GM19468 (cell line): Measurements from ENCODE around the gene SF3A1.

ENCODE experiments used
- ATAC-seq: cut with Tn5 transposase; IDR thresholded peaks from one replicate; pipeline ENCODE4 v1.9.1; 2021; ENCODE audit warnings: mild to moderate bottlenecking, moderate library complexity, moderate number of reproducible peaks; ENCODE audit not compliant: unreplicated experiment; ENCODE audit errors: extremely low read depth

The SF3A1 gene

GRCh38 chr22:30308093-30308492, 48.6 kb downstream of the SF3A1 start:
- ATAC-seq, result no peak

GRCh38 chr22:30307041-30307574, 49.6 kb downstream of the SF3A1 start:
- no peak for ATAC-seq

GRCh38 chr22:30306627-30307011, 50.1 kb downstream of the SF3A1 start:
- ATAC-seq, result no peak

- no peak for ATAC-seq
These were observed 50.6 kb downstream of the SF3A1 start for GRCh38 chr22:30305906-30306626.

- no peak for ATAC-seq
These were observed 51.2 kb downstream of the SF3A1 start for GRCh38 chr22:30305519-30305905.

- ATAC-seq, result no peak
These were observed 52.0 kb downstream of the SF3A1 start for GRCh38 chr22:30304495-30305244.

GRCh38 chr22:30302810-30303138, 53.9 kb downstream of the SF3A1 start:
- no peak for ATAC-seq

GRCh38 chr22:30301995-30302809, 54.5 kb downstream of the SF3A1 start:
- ATAC-seq, result no peak

- ATAC-seq, result no peak
These were observed 57.4 kb downstream of the SF3A1 start for GRCh38 chr22:30299322-30299721.

GRCh38 chr22:30297991-30298701, 58.5 kb downstream of the SF3A1 start:
- no peak for ATAC-seq

- no peak for ATAC-seq
These were observed 59.3 kb downstream of the SF3A1 start for GRCh38 chr22:30297276-30297990.

- ATAC-seq, result no peak
These were observed 59.9 kb downstream of the SF3A1 start for GRCh38 chr22:30296833-30297232.

GRCh38 chr22:30296324-30296723, 60.4 kb downstream of the SF3A1 start:
- no peak for ATAC-seq

- ATAC-seq, result no peak
These were observed 61.1 kb downstream of the SF3A1 start for GRCh38 chr22:30295576-30295975.

- no peak for ATAC-seq
These were observed 61.9 kb downstream of the SF3A1 start for GRCh38 chr22:30294830-30295229.

GRCh38 chr22:30294066-30294465, 62.6 kb downstream of the SF3A1 start:
- ATAC-seq, result no peak

GRCh38 chr22:30293026-30293425, 63.7 kb downstream of the SF3A1 start:
- ATAC-seq, result no peak

GRCh38 chr22:30292069-30292970, 64.4 kb downstream of the SF3A1 start:
- ATAC-seq, result no peak
